ENCODE measurements around the gene ADAP1.

DNA sequence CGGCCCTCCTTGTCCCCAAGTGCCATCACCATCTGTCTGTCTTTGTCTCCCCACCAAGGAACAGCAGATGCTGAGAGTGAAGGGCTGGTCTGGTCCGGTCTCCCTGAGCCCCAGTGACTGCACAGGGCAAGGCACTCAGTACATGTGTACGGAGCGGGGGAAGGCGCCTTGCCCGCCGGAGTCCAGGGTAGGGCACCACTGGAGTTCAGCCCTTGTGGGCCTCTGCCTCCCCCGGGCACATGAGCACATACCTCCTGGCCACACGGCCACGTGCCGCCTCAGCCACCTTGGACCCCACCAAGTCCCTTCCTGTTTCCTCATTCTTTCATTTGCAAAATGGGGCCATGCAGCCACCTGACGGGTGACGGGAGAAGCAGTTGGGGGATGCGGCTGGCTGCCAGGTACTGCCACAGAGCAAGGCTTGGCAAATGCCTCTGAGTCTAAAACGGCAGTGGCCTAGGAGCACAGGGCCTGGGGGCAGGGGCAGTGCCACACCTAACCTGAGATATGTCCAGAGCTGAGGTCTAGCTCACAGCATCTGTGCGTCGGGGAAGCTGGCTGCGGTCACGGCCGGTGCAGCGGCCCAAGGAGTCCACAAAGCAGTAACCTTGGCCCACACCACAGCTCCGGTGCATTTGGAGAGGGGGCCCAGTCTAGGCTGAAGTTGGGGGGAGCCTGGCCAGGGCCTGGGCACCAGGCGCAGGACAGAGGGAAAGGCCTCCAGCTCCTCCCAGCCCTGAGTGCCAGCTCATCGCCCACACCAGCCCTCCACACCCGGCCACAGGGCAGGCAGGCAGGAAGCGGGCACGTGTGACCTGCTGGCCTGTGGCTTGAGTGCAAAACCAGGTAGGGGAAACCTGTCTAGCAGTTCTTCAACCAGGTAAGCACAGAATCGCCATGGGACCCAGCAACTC, 5.2 kb downstream of the ADAP1 start:
- no peak for TF ChIP-seq GABPA (IDR thresholded peaks at IDR 0.05; ENCODE audit: low read depth)
- peak; percentile 39; the same call in 1 of the 2 replicates for TF ChIP-seq POLR2AphosphoS5 (IDR thresholded peaks at IDR 0.05; ENCODE audit: low read depth)
- no peak for TF ChIP-seq SPI1 (IDR thresholded peaks at IDR 0.05; ENCODE audit: borderline replicate concordance, low read depth)
- TF ChIP-seq, protein P1, sequence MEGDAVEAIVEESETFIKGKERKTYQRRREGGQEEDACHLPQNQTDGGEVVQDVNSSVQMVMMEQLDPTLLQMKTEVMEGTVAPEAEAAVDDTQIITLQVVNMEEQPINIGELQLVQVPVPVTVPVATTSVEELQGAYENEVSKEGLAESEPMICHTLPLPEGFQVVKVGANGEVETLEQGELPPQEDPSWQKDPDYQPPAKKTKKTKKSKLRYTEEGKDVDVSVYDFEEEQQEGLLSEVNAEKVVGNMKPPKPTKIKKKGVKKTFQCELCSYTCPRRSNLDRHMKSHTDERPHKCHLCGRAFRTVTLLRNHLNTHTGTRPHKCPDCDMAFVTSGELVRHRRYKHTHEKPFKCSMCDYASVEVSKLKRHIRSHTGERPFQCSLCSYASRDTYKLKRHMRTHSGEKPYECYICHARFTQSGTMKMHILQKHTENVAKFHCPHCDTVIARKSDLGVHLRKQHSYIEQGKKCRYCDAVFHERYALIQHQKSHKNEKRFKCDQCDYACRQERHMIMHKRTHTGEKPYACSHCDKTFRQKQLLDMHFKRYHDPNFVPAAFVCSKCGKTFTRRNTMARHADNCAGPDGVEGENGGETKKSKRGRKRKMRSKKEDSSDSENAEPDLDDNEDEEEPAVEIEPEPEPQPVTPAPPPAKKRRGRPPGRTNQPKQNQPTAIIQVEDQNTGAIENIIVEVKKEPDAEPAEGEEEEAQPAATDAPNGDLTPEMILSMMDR (IDR thresholded peaks at IDR 0.05; ENCODE audit: insufficient read depth, low read length): no peak
